Inflammatory macrophage treated with lipopolysaccharide for 1 hour (primary cell): ENCODE results near the gene KRTAP12-1.
A peak's percentile ranks its signal among the peaks of the same experiment; 100 is the strongest.

Experiments
- DNase-seq, 2 donors: peaks; one replicate each; pipeline ENCODE4 v3.0.0-alpha.2; 2020 to 2022

KRTAP12-1 gene, protein sequence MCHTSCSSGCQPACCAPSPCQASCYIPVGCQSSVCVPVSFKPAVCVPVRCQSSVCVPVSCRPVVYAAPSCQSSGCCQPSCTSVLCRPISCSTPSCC

DNA sequence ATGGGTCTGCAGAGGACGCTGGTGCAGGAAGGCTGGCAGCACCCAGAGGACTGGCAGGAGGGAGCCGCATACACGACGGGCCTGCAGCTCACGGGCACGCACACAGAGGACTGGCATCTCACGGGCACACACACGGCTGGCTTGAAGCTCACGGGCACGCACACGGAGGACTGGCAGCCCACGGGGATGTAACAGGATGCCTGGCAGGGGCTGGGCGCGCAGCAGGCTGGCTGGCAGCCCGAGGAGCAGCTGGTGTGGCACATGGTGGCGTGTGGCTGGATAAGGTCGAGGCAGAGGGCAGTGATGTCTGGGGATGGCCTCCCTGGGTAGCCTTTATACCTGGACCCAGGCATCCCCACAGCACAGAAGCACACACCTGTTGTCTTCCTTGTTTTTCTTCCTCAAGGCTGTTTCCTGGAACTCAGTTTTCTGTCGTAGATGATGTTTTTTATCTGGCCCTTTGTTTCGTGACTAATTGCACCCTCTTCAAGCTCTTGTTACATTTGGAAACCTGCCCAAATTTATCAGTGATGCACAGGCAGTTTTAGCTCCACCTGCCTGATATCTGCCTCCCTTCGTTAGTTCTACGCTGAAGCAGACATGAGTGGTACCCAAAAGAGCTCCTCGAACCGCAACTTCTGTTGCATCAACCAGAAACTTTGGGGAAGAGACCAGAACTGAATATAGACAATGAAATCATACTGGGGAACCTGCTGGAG is at the start of gene KRTAP12-1:
Gene KRTAP12-1 (minus strand): TSS at position 303 of the 719 bp plus-strand sequence. CDS start 40 bp downstream, at position 263.
- DNase-seq = no peak

DNA sequence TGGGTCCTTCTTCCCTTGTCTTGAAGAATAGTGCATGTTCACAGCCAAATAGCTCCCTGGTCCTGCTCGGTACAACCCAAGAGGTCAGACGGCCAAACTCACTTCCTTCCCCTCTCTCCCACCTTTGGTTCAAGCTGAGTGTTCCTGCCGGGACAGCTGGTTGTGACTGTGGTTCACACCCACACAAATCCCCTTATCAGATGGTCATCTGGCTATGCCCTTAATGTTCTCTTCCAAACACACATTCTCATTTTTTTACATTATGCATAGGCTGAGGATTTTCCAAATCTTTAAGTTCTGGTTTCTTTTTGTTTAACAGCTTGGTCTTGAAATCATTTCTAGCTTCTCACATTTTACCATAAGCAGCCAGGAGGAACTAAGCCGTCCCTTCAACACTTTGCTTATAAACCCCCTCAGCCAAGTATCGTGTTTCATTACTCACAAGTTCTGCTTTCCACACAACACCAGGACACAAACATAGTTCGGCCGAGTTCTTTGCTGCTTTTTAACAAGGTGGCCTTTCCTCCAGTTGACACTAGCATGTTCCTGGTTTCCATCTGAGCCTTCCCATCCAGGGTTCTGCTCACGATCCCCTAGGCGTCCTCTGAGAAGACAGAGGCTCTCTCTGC is 49.1 kb upstream of the KRTAP12-1 start:
- no peak for DNase-seq

DNA sequence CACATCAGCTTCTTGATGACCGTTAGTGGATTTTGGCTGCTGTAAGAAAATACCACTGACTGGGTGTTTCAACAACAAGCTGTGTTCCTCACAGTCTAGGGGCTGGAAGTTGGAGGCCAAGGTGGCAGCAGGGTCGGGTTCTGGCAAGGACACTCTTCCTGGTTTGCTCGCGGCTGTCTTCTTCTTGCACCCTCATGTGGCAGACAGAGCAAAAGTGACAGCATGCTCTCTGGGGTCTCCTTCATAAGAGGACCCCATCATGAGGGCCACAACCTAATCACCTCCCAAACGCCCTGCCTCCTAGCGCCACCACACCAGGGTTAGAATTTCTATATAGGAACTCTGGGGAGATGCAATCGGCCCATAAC is 48.0 kb upstream of the KRTAP12-1 start:
- no peak for DNase-seq

DNA sequence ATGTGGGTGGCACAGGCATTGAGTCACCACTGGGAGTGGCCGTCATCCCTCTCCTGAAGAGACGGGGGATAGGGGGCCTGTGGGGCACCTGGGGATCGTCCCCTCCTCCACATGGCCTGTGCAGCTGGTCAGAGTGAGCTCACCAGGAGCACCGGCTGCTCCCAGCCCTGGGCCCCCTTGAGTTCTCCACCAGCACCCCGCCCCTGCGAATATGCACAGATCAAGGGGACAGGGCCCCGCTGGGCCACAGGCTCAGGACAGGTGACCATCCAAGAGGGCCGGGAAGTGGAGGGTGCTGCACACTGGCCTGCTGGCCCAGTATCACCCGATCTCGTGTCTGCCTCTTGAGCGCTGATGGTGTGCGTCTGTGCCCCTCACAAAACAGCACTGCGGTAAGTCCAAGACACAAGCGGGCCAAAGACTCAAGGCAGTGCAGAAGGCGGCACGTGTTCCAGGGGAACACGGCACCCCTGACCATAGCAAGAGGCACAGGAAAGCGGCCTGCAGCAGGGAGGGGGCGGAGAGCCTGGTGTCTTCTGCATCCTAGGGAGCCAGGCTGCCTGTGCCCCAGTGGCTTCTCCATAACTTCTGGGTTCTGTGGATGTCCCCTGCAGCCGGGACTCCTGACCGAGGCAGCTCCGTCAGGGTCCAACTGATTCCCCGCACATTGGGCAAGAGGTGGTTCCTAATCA is 47.5 kb upstream of the KRTAP12-1 start:
- no peak for DNase-seq

DNA sequence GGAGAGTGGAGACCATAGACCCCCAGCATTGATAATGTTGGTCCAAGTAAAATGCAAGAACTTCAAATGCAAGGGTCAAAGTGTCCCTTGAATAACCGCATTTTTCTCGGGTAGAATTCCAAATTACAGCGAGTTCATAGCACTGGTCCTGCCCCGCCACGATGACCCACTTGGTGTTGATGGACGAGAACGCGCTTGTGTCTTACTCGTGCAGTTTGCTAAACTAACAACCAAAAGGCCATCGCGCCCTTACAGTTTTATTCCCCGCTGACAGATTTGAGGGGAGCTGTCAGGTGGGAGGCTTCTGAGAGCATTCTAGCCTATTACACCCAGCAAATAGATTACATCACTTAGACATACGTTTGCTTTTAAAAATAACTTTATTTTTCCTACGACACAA is 46.8 kb upstream of the KRTAP12-1 start:
- no peak for DNase-seq

DNA sequence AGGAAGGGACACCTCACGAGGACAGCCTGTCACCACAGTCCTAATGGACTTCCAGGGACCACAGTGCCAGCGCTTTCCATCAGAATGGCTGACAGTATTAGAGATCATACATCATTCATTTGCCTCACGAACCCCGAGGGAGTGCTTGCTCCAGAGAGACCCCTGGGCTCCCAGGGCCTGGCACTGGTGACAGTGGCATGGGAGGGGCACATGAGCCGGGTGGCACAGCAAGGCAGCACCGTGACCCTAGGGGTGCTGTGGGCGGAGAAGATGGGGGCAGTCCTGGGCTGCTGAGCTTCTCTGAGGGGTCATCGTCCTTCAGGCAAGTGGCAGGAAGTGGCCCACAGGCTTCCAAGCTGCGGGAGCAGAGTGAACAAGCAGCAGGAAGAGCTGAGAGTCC is 45.8 kb upstream of the KRTAP12-1 start:
- DNase-seq = no peak

DNA sequence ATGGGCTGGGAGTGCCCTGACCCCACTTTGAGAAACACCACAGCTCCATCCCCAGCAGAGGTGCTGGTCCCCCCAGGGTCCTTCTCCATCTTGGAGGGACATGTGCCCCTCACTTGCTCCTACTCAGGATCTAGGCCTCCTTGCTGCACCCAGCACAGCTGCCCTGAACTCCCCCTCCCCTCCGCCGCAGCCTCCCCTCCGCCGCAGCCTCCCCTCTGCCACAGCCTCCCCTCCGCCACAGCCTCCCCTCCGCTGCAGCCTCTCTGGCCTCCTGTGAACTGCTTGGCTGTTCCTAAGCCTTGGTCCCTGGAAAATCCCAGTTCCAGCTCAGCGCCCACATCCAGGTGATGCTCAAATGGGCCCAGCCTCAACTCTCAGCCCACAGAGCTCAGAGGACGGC is 45.4 kb upstream of the KRTAP12-1 start:
- DNase-seq = no peak

DNA sequence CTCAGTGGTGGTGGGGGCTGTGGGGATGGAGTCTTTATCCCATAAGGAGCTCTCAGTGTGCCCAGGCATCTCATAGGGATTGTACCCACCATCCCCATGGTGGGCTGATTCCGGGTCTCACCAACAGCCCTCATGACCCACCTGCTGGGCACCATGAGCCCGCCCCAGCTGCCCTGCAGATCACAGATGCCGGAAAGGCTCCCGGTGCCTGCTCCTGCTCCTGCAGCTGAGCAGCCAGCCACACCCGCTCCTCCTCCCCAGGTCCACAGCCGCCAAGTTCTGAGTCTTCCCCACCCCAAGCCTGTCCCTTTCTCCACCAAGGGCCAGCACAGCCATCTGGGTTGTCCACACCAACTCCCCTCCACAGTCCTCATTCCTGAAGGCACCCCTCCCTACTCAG is 44.9 kb upstream of the KRTAP12-1 start:
- DNase-seq = no peak

DNA sequence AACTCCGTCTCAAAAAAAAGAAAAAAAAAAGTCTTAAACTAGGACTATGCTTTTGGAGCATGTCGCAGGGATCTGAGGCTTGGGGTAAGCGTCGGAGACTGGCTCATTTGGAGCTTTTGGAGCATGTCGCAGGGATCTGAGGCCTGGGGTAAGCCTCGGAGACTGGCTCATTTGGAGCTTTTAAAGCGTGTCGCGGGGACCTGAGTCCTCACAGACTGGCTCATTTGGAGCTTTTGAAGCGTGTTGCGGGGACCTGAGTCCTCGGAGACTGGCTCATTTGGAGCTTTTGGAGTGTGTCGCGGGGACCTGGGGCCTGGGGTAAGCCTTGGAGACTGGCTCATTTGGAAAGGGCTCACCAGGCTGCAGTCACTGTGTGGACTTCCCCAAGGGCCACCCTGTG is 43.0 kb upstream of the KRTAP12-1 start:
- DNase-seq = no peak

DNA sequence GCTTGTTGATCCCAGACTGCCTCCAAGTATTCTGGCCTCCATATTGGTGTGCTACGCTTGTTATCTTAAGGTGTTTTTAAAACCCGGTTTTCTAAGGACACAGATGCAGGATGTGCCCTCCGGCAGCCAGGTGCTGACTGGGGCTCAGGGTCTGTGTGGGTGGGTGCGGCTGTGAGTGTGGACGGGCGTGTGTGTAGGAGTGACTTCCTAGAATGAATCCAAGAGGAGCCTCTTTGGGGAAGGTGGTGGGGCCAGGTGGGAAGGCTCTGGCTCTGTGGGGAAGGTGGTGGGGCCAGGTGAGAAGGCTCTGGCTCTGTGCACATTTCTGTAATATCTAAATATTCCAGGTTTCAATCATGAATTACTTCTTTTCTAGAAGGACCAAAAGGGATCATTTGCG is 42.2 kb upstream of the KRTAP12-1 start:
- no peak for DNase-seq

DNA sequence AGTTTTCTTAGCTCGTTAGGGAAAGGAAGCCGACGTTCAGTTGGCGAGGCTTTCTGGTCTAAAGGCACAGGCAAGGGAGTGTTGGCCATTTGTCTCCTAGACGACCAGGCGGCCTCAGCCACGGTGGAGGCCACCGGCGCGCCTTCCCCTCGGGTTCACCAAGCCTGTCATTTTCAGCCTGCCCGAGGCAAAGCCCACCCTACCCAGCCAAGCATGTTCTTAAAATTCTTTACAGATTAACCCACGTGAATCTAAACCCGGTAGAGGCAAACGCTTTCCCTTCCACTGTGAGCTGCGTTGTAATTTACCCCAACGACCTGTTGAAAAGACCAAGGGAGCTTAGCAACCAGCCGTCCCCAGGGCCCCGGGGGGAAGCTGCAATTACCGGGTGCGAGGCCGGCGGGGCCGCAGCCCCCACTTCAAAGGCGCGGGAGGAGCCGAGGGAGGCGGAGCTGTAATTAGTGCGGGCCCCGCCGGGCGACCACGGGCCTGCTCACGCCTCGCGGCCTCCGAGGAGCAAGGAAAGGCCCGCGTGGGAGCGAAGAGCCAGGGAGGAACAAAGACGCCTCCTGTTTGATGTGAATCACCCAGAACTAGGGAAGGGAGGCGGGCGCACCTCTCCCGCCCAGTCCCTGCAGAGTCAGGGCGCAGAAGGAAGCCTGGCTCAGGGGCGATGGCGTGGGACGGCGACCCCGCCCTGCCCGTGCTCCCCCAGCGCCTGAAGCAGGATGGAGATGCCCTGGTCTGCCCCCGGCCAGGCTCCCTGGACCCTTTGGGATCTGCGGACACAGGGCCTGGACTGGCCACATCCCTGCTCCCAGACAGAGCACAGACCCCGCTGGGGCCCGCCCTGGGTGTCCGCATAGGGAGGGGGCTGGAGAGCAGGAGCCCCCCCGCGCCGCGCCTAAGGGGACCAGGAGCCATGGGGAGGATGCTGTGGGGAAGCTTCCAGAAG is 41.5 kb upstream of the KRTAP12-1 start:
- no peak for DNase-seq

DNA sequence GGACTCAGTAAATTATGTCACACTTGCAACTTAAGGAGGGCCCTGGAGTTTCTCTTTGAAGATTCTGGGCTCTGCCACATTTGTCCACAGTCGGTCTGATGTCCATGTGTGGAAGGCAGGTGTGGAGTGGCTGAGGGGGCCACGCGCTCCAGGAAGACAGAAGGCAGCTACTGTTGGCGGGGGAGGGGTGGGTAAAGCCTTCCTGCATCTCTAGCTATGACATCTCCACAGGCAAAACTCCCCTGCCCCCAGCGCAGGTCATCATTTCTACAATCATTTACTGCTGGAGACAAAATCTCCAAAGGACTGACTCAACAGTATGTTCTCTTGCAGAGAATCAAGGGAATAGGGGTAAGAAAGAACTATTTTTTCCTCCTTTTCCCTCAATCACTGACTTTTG is 40.8 kb upstream of the KRTAP12-1 start:
- no peak for DNase-seq

DNA sequence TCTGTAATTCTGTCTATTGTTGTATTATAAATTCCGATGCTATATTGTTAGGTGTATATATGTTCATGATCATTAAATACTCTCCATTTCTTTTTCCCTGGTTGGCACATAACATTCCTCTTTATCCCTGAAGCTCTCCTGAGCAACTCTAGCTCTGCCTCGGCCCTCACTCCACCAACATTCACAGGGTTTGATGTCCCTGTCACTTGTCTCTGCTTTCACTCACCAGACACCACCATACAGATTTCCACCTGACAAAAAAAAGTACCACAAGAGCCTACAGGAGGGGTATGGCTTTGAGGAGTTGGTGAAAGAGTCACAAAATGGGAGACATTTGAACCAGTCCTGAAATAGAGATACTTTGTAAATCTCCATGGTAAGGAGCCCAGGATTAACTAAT is 38.2 kb upstream of the KRTAP12-1 start:
- DNase-seq = no peak

DNA sequence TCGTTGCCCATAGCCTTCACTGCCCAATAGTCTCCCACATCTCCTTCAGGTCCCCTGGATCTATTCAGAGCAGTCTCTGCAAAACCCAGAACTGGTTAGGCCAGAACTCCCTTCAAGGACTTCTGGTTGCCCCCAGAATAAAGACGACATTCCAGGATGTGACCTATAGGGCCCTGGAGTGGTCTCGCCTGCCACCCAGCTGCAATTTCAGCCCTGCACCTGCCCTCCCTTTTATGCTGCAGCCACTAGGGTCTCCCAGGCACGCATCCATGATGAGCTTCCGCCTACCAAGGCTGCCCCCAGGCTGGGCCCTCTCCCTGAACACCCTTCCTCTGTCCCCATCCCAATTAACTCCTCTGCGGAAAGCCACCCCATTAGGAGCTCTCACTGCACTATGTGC is 36.6 kb upstream of the KRTAP12-1 start:
- DNase-seq = no peak

DNA sequence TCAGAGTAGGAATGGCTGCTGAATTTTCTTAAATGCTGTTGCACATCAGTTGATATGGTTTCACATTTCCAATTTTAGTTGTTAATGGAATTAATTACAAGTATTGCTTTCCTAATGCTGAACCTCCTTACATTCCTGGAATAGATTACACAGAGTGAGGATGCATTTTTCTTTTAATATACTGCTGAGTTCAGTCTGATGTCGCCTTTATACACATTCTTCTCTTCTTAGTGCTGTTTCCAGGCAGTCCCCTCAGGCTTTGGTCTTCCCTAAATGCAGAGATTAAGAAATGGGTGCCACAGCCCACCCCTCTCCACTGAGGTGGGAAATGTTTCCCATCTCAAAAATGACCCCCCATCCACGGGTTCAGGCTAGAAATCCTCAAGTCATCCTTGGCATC is 36.1 kb upstream of the KRTAP12-1 start:
- no peak for DNase-seq

DNA sequence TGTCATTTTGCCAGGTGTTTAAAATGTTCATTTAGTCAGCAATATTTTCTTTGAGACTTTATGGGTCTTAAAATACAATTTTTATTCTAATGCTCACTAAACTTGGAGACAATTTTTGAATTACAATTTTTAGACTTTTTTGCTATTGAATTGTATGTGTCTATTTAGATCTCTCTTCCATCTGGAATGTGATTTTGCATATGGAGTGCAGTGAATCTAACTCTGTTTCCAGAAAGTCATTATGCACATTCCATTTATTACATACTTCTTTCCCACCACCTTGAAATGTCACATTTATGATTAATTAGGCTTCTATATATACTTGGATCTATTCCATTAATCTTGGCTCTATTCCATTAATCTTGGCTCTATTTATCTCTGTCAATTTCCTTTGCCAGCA is 35.0 kb upstream of the KRTAP12-1 start:
- no peak for DNase-seq

DNA sequence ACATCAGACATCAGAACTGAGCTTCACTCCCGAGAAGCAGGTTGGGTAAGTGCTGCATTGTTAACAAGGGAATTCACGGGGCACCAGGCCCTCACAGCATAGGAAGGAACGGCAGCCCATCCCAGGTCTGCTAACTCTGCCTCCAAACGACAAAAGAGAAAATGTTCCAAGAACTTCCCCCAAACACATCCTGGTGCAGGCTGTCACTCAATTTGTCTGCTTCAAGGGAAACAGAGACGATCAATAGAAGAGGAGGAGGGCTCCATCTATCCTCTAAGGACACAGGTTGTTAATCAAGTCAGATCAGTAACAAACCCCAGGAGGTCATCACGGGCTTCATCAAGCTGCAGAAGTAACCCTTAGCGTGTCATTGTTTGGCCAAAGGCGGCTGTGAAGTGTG is 32.9 kb upstream of the KRTAP12-1 start:
- no peak for DNase-seq

DNA sequence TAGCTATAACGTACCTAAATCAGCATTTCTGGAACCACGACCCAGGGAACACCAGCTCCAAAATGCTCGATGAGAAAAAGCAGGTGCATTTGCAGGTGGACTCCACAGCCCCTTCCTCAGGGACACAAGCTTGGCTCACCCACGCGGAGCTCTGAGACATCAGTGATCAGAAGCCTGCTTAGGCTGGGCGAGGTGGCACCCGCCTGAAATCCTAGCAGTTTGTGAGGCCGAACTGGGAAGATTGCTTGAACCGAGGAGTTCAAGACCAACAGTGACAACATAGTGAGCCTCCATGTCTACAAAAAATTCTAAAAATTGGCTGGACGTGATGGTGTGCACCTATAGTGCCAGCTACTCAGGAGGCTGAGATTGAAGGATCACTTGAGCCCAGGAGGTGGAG is 31.9 kb upstream of the KRTAP12-1 start:
- no peak for DNase-seq

DNA sequence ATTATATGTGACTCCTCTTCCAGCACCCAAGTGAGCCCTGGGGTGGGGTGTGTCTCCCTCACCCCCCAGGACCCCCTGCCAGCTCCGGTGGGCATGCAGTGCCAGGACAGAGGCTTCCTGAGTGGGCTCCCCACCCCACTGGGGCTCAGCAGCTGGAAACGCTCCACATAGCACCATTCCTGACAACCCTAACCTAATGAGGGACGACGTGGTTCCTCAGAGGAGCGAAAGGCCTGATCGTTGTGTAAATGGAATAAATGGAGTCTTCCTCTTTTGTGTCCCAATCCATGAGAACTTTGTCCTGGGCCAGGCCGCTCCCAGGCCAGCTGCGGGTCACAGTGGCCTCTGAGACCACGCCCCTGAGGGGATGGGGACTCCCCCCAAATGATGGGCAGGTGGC is 31.2 kb upstream of the KRTAP12-1 start:
- no peak for DNase-seq

DNA sequence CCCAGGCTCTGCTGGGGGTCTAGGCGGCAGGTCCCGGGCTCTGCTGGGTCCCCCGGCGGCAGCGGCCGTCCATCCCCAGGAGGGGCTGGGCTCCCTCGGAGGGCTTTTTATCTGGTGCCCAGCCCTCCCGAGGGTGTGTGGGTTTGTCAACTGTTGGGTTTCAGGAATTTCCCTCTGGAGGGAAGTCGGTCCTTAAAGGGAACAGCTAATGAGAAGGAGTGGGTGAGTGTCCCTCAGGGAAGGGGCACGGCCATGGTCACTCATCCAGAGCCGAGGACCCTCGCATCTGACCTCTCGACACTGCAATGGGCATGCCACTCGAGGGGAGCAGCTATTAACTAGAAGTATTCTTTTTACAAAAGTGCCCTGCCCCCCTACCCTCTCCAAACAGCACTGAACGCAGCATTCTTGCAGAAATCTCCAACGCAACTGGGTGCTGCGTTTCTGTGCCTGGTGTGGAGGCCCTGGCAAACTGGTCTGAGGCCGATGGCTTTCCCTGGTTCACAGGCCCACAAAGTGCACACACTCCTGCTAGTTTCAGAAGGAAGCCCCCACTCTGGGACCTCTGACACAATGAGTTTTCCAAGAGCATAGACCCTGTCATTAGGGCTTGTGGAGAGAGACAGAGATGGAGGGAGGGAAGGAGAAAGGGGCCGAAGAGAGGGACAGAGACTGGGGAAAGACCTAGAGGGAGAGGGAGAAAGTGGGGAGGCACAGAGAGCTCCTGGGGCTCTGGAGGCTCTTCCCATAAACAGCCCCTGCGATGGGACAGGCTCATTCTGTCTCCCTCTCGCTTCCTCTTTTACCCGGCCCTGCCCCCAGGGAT is 30.5 kb upstream of the KRTAP12-1 start:
- peak; percentile 5 to 9 for DNase-seq

DNA sequence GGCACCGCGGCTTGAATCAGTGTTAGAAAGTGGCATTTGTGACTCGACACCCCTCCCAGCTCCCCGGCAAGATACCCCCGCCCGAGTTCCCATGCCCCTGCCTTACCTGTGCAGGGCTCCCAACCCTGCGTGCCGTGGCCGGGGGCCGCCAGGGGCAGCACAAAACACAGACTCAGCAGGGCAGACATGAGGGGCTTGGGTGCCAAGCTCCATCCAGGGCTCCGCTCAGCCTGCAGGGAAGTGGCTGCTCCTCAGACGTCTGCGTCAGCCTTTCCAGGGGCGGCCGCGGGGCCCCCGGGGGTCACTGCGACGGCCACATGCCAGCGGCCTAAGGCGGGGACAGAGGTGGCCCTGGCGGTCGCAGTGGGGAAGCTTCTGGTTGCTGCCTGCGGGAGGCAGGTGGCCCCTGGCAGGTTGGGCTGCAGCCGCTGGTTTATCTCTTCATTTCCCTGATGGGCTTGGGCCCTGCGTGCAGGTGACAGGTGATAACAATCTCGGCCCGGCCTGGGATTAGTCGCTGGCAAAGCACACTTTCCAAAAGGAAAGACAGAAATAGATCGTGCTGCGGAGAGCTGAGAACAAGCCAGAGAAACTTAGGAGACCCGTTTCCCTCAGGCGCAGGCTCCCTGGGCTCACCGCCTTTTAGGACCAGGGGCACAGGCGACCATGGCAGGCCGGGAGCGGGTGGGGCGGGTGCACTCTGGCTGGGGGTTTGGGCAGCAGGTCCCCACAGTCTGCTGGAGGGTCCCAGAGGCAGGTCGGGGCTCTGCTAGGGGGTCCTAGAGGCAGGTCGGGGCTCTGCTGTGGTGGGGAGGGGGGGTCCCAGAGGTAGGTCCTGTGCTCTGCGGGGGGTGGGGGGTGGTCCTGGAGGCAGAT is 29.6 kb upstream of the KRTAP12-1 start, which contains the start of gene TSPEAR:
Gene TSPEAR (minus strand): TSS at position 246 of the 876 bp plus-strand sequence. CDS start 58 bp downstream, at position 188.
- no peak for DNase-seq
